Measurements from ENCODE around the gene DLX4. TPM values are rescaled to one million over a fixed set of nuclear protein-coding genes. Genes with fewer than 3 reads are reported as not detected.

DLX4 gene
- total RNA-seq, 1 donor from 2014 or later = not detected

DNA sequence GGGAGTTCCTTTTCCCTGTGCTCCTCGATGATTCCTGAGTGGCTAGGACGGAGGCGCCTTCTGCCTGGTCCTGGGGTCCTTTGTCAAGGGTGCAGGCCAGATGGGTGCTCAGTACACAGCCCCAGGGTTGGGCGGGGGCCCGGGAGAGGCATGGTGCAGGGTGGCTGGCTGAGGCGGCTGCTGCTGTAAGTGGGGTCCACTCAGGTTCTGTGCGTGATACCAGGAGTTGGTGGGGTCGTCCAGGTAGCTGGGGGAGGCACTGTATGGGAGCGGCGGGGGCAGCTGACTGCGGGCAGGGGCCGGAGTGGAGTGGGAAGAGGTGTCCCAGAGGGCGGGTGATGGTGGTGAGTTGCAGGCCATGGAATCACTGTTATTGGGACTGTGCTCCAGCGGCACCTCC is 22.4 kb downstream of the DLX4 start:
- Histone ChIP-seq H3K27ac (ENCODE audit: low read depth, low read length) (no peak overlapping the region), H3K4me3 (ENCODE audit: low read length in 3 of 3) (no peak overlapping the region), H3K4me1 (ENCODE audit: control insufficient read depth in 3 of 3, insufficient read depth in 3 of 3, low read length in 3 of 3) (peaks cover 18 to 28% (median 28%) of the 10 kb centered on the region in 3 donors), H3K9me3 (ENCODE audit: control insufficient read depth in 3 of 3, low read length in 3 of 3) (no peaks in the 10 kb centered on the region), H3K36me3 (ENCODE audit: control insufficient read depth in 3 of 3, insufficient read depth in 3 of 3, low read length in 3 of 3) (no peaks in the 10 kb centered on the region), H3K27me3 (ENCODE audit: control insufficient read depth in 3 of 3, insufficient read depth in 3 of 3, low read length in 3 of 3) (peaks cover 86 to 95% (median 94%) of the 10 kb centered on the region in 3 donors), H3K9ac (ENCODE audit: low read depth in 1 of 3, low read length in 3 of 3) (no peak overlapping the region)

DNA sequence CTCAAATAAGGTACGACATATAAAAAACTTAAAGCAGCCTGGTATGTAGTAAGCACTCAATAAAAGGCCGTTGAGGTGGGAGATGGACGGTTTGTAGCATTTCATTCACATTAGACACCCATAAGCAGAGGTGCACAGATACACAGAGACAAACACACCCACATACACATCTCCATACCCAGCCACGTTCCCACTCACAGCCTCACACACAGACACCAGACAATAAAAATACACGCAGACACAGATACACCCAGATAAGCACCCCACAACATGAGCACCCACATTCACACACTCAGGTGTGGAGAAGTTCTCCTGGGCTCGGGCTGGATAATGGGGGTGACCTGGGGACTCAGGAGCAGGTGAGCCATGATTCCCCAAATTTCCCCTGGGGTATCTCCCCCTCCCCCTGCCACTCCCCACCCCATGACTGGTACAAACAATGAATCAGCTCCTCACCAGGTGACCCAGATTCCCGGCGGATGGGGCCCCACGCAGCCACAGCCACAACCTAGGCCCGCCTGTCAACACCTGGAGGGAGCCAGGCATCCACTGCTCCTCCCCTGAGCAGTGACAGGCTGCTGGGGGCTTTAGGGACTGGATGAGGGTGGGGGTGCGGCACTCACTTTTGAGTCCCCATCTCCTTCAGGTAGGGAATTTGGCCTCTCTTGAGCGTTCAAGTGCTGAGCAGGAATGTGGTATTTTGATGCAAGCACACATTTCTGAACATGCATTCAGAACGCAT is 23.4 kb downstream of the DLX4 start:
- Histone ChIP-seq H3K36me3 (ENCODE audit: control insufficient read depth in 3 of 3, insufficient read depth in 3 of 3, low read length in 3 of 3) (no peaks in the 10 kb centered on the region), H3K4me3 (ENCODE audit: low read length in 3 of 3) (no peak overlapping the region), H3K9ac (ENCODE audit: low read depth in 1 of 3, low read length in 3 of 3) (peak overlapping the region in 1 of 3 donors; percentile 76), H3K9me3 (ENCODE audit: control insufficient read depth in 3 of 3, low read length in 3 of 3) (no peaks in the 10 kb centered on the region), H3K27me3 (ENCODE audit: control insufficient read depth in 3 of 3, insufficient read depth in 3 of 3, low read length in 3 of 3) (peaks cover 84 to 89% (median 85%) of the 10 kb centered on the region in 3 donors), H3K4me1 (ENCODE audit: control insufficient read depth in 3 of 3, insufficient read depth in 3 of 3, low read length in 3 of 3) (peaks cover 18 to 35% (median 32%) of the 10 kb centered on the region in 3 donors), H3K27ac (ENCODE audit: low read depth, low read length) (no peak overlapping the region)

DNA sequence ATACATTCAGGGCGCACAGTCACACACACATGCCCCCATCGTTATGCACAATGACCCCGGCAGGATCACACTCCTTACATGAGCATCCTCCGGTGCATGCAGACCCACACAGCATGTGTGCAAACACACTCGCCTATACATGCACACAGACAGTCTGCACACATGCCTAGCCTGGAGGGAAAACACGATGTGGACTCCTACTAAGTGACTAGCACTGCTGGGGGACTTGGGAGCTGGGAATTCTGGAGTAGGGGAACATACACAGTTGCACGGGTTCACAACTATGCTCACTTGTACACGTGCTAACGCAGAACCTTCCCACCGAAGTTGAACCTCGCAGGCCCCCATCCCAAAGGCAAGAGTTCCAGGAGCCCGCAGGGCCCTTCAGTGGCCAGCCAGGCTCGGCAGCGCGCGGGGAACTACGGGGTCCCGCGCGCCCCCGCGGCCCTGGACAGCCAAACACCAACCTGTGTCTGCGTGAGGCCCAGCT is 24.0 kb downstream of the DLX4 start:
- Histone ChIP-seq H3K4me3 (ENCODE audit: low read length in 3 of 3) (peak overlapping the region; percentile 30 to 73 (median 50)), H3K27me3 (ENCODE audit: control insufficient read depth in 3 of 3, insufficient read depth in 3 of 3, low read length in 3 of 3) (peaks cover 83 to 88% (median 85%) of the 10 kb centered on the region in 3 donors), H3K27ac (ENCODE audit: low read depth, low read length) (no peak overlapping the region), H3K9me3 (ENCODE audit: control insufficient read depth in 3 of 3, low read length in 3 of 3) (no peaks in the 10 kb centered on the region), H3K9ac (ENCODE audit: low read depth in 1 of 3, low read length in 3 of 3) (peak overlapping the region in 1 of 3 donors; percentile 76), H3K4me1 (ENCODE audit: control insufficient read depth in 3 of 3, insufficient read depth in 3 of 3, low read length in 3 of 3) (peaks cover 18 to 35% (median 29%) of the 10 kb centered on the region in 3 donors), H3K36me3 (ENCODE audit: control insufficient read depth in 3 of 3, insufficient read depth in 3 of 3, low read length in 3 of 3) (no peaks in the 10 kb centered on the region)

DNA sequence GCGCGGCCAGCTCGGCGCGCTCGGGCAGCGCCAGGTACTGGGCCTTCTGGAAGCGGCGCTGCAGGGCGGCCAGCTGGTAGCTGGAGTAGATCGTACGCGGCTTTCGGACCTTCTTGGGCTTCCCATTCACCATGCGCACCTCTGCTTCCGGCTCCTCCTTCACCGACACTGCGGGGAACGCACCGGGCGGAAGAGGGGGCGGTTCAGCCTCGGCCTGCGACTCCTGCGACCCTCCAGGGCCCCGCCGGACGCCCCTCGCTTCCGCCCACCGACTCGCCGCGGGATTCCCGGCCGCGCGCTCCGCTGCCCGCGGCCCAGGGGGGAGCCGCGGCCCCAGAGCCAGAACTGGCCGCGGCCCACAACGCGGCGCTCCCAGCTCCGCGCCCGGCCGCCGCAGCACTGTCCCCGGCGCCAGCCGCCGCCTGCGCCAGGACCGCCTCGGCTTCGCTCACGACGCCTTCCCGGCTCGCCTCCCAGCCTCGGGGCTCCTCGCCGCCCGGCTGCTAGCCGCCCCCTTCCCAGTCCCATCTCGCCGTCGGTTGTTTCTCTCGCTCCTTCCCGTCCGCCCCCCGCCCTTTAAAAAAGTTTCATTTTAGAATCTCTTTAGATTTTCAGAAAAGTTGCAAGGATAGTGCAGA is 24.6 kb downstream of the DLX4 start:
- Histone ChIP-seq H3K4me1 (ENCODE audit: control insufficient read depth in 3 of 3, insufficient read depth in 3 of 3, low read length in 3 of 3) (peaks cover 18 to 39% (median 29%) of the 10 kb centered on the region in 3 donors), H3K9me3 (ENCODE audit: control insufficient read depth in 3 of 3, low read length in 3 of 3) (no peaks in the 10 kb centered on the region), H3K36me3 (ENCODE audit: control insufficient read depth in 3 of 3, insufficient read depth in 3 of 3, low read length in 3 of 3) (no peaks in the 10 kb centered on the region), H3K27ac (ENCODE audit: low read depth, low read length) (no peak overlapping the region), H3K27me3 (ENCODE audit: control insufficient read depth in 3 of 3, insufficient read depth in 3 of 3, low read length in 3 of 3) (peaks cover 79 to 89% (median 83%) of the 10 kb centered on the region in 3 donors), H3K9ac (ENCODE audit: low read depth in 1 of 3, low read length in 3 of 3) (peak overlapping the region in 2 of 3 donors; percentile 11 to 76), H3K4me3 (ENCODE audit: low read length in 3 of 3) (peak overlapping the region; percentile 30 to 73 (median 50))

DNA sequence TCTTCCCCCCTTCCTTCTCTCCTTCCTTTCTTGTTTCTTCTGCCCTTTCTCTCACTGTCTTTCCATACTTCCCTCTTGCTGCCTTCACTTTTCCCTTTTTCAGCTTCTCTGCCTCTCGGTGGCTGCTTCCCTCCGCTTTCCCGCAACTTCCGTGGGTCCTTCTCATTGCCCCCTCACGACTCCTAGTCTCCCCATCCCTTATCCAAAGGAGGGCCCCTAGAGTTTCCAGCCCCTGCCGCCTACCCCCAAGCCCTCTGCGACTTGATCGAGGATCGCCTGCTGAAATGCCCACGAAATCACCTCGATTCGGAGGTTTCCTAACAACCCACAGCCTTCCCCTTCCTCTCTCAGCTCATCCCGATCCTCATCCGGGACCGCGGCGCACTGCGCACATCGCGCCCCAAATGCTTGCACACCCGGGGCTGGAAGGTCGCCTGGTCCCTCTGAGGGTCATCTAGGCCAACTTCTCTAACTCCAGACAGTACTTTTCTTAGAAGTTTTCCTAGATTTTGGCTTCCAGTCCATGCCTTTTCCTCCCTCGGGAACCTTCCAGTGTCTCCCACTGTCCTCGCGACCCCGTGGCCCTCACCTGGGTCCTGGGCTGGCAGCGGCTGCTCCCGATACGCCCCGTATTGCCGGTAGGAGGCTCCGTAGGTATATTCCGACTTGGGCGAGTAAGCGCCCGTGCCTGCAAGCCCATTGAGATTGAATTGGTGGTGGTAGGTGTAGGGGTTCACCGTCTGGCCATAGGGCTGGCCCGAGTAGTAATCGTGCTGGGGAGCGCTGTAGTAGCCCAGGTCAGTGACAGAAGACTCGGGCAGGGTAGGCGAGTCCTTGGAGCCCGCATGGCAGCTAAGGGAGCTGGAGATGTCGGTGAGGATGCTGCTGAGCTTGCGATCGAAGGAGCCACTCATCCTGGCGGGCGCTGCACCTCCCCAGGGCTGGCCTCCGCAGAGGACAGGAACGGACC is 25.4 kb downstream of the DLX4 start:
- peak overlapping the region in 2 of 3 donors; percentile 11 to 76 for H3K9ac ChIP-seq (ENCODE audit: low read depth in 1 of 3, low read length in 3 of 3)
- peaks cover 79 to 91% (median 83%) of the 10 kb centered on the region in 3 donors for H3K27me3 ChIP-seq (ENCODE audit: control insufficient read depth in 3 of 3, insufficient read depth in 3 of 3, low read length in 3 of 3)
- no peak overlapping the region for H3K27ac ChIP-seq (ENCODE audit: low read depth, low read length)
- H3K4me3 ChIP-seq (ENCODE audit: low read length in 3 of 3) = peak overlapping the region; percentile 5 to 50 (median 45)
- H3K4me1 ChIP-seq (ENCODE audit: control insufficient read depth in 3 of 3, insufficient read depth in 3 of 3, low read length in 3 of 3) = peaks cover 18 to 39% (median 29%) of the 10 kb centered on the region in 3 donors
- H3K36me3 ChIP-seq (ENCODE audit: control insufficient read depth in 3 of 3, insufficient read depth in 3 of 3, low read length in 3 of 3) = no peaks in the 10 kb centered on the region
- no peaks in the 10 kb centered on the region for H3K9me3 ChIP-seq (ENCODE audit: control insufficient read depth in 3 of 3, low read length in 3 of 3)

DNA sequence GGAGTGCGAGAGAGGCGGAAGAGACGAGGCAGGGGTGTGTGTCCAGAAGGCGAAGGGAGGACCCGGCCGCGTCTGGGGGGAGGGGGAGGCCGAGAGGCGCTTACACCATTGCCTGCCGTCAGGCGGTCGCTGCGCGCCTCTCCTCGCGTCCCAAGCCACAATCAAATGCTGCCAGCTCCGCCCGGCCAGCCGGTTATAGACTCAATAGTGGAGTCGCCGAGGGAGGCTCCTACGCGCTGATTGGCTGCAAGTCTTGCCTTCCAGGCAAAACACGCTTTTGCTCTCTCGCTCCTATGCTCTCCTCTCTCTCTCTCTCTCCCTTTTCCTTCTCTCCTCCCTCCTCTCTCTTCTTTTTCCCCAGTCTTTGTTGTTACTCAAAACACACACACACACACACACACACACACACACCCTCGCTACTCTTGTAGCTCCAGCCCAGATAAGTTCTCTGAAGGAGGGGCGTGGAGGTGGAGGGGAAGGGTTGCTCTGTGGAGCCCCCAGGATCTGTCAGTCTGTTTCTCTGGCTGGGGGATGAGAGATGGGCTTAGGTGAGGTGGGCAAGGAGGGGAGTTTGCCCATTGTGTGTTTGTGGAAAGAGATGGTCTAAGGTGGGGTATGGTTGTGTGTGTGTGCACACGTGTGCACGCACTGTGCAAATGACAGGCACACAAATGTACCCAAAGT is 26.2 kb downstream of the DLX4 start, which contains the start of gene DLX3:
Gene DLX3 (minus strand): TSS at position 170 of the 684 bp plus-strand sequence. CDS start 226 bp downstream, outside the sequence.
- Histone ChIP-seq H3K27ac (ENCODE audit: low read depth, low read length) (no peak within 1 kb of the TSS), H3K4me1 (ENCODE audit: control insufficient read depth in 3 of 3, insufficient read depth in 3 of 3, low read length in 3 of 3) (peaks cover 18 to 39% (median 29%) of the 10 kb centered on the region in 3 donors), H3K9ac (ENCODE audit: low read depth in 1 of 3, low read length in 3 of 3) (peak within 1 kb of the TSS in 2 of 3 donors; percentile 11 to 25), H3K4me3 (ENCODE audit: low read length in 3 of 3) (peak within 1 kb of the TSS; percentile 5 to 50 (median 45)), H3K9me3 (ENCODE audit: control insufficient read depth in 3 of 3, low read length in 3 of 3) (no peaks in the 10 kb centered on the region), H3K36me3 (ENCODE audit: control insufficient read depth in 3 of 3, insufficient read depth in 3 of 3, low read length in 3 of 3) (no peaks in the 10 kb centered on the region), H3K27me3 (ENCODE audit: control insufficient read depth in 3 of 3, insufficient read depth in 3 of 3, low read length in 3 of 3) (peaks cover 79 to 89% (median 85%) of the 10 kb centered on the region in 3 donors)

DNA sequence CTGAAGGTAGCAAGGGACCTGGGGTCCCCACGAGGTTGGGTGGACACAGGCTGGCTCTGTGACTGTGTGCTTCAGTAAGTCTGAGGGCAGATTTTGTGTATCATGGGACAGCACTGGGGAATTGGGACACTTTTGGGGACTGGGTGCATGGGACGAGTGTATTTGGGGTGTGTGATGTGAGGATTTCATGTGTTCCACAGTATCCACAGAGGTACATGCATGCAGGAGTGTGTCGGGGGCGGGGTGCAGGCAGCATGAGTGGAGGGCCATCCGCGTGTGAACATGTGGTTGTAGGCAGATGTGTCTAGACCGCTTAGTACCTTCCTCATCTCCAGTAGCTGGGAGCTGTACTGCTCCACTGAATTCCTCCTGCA is 27.1 kb downstream of the DLX4 start:
- Histone ChIP-seq H3K27ac (ENCODE audit: low read depth, low read length) (no peak overlapping the region), H3K9me3 (ENCODE audit: control insufficient read depth in 3 of 3, low read length in 3 of 3) (no peaks in the 10 kb centered on the region)

DNA sequence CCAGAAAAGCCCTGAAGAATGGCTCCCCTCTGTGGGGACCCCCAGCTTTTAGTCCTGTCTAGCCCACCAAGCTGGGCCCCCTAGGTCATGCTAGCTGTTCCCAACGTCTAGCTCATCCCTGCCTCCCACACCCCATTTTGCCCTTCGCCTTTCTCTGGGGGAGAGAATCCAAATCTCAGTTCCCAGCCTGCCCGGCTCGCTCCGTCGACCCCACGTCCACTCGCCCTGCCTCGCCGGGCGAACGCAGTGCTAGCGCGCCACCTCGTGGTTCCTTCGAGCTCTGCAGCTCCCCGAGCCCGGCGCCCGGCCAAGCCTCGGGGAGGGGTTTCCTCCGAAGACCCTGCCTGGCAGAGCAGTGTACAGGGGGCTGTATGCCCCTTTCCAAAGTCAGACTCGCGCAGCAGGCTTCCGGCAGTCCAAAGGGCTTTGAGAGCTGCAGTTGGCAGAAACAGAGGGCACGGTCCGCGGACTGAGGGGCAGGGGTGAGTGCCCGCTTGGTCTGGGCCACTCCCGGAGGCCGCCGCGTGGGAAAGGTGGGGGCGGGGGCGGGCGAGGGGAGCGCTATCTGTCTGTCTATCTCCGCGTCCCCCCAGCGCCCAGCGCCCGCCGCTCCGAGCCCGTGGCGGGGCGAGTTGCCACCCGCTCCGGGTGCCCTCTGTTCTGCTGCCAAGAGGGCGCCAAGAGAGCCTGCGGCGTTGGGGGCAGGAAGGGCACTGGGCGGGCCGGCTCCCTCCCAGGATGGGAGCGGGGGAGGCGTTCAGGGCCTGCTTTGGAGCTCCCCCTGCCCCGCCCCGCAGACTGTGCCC is 27.7 kb downstream of the DLX4 start:
- Histone ChIP-seq H3K4me3 (ENCODE audit: low read length in 3 of 3) (peak overlapping the region; percentile 56 to 70 (median 69)), H3K4me1 (ENCODE audit: control insufficient read depth in 3 of 3, insufficient read depth in 3 of 3, low read length in 3 of 3) (peaks cover 18 to 39% (median 29%) of the 10 kb centered on the region in 3 donors), H3K9ac (ENCODE audit: low read depth in 1 of 3, low read length in 3 of 3) (peak overlapping the region in 2 of 3 donors; percentile 50), H3K27ac (ENCODE audit: low read depth, low read length) (no peak overlapping the region), H3K9me3 (ENCODE audit: control insufficient read depth in 3 of 3, low read length in 3 of 3) (no peaks in the 10 kb centered on the region), H3K36me3 (ENCODE audit: control insufficient read depth in 3 of 3, insufficient read depth in 3 of 3, low read length in 3 of 3) (no peaks in the 10 kb centered on the region), H3K27me3 (ENCODE audit: control insufficient read depth in 3 of 3, insufficient read depth in 3 of 3, low read length in 3 of 3) (peaks cover 76 to 90% (median 83%) of the 10 kb centered on the region in 3 donors)

More for the DNA sequence above, 27.1 kb downstream of the DLX4 start:
- H3K9ac ChIP-seq (ENCODE audit: low read depth in 1 of 3, low read length in 3 of 3) = no peak overlapping the region
- H3K27me3 ChIP-seq (ENCODE audit: control insufficient read depth in 3 of 3, insufficient read depth in 3 of 3, low read length in 3 of 3) = peaks cover 76 to 89% (median 83%) of the 10 kb centered on the region in 3 donors
- H3K4me1 ChIP-seq (ENCODE audit: control insufficient read depth in 3 of 3, insufficient read depth in 3 of 3, low read length in 3 of 3) = peaks cover 18 to 39% (median 29%) of the 10 kb centered on the region in 3 donors
- no peak overlapping the region for H3K4me3 ChIP-seq (ENCODE audit: low read length in 3 of 3)
- H3K36me3 ChIP-seq (ENCODE audit: control insufficient read depth in 3 of 3, insufficient read depth in 3 of 3, low read length in 3 of 3) = no peaks in the 10 kb centered on the region
